Tibial artery (tissue), 4 donors: ENCODE data around the gene AVL9.

ENCODE experiments used
- DNase-seq, 2 donors: peaks; one replicate each; pipeline ENCODE4 v3.0.0-alpha.2; 2019
- H3K27ac ChIP-seq, 2 donors: fragments of 200-600 bp; sonication (generic) in 1 of 2; 1 replicate in 1 of 2; 2 replicates in 1 of 2; pipeline ENCODE4 v1.5.1; 2018 to 2019; ENCODE audit warnings: mild to moderate bottlenecking in 1 of 2
- H3K27me3 ChIP-seq, 2 donors: fragments of 200-600 bp; sonication (generic) in 1 of 2; one replicate each; pipeline versions ENCODE4 v1.5.1 to v1.6.0; 2016 to 2019
- H3K36me3 ChIP-seq, 3 donors: fragments of 200-600 bp; sonication (generic) in 2 of 3; one replicate each; pipeline ENCODE4 v1.5.1; 2016 to 2019; ENCODE audit warnings: mild to moderate bottlenecking in 2 of 3
- H3K4me1 ChIP-seq, 4 donors: fragments of 200-600 bp; sonication (generic) in 2 of 4; 1 replicate in 3 of 4; 2 replicates in 1 of 4; pipeline ENCODE4 v1.5.1; 2016 to 2019
- H3K4me3 ChIP-seq, 2 donors: fragments of 200-600 bp; sonication (generic) in 1 of 2; 1 replicate in 1 of 2; 2 replicates in 1 of 2; pipeline ENCODE4 v1.5.1; 2018 to 2019; ENCODE audit warnings: mild to moderate bottlenecking in 2 of 2
- H3K9me3 ChIP-seq, 3 donors: fragments of 200-600 bp; sonication (generic) in 1 of 3; one replicate each; pipeline ENCODE4 v1.5.1; 2016 to 2019
- intact Hi-C: fragments of 100-400 bp; cut with DNase I; formaldehyde crosslinking; loops from one replicate; pipeline ENCODE4 v1.15.0; 2023; ENCODE audit warnings: low total_unique reads
- TF ChIP-seq, protein P1 (sequence below), 2 experiments: fragments of 200-600 bp in 1 of 2; fragments of 450-650 bp in 1 of 2; IDR thresholded peaks; one replicate each; pipeline ENCODE4 v1.5.1; 2017 to 2019; ENCODE audit warnings: antibody characterized with exemption in 2 of 2, mild to moderate bottlenecking in 1 of 2, moderate library complexity in 1 of 2

AVL9 gene

DNA sequence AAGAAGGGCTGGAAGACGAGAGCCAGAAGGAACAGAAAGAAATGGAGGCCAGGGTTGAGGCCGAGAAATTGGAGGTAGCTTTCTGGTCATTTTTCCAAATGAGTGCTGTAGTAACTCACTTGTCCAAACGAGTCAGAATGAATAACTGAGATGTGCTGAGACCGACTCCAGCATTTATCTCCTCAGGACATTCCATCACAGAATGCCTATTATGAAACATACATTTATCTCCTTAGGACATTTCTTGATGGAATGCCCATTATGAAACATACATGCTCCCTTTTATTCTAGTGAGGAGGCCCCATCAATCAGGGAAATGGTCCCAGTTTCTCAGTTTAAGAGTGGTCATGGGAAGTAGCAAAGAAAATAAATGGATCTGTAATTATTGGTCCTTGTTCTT, 16.5 kb downstream of the AVL9 start:
- Histone ChIP-seq H3K27me3 (no peaks in the 10 kb centered on the region), H3K4me3 (no peak overlapping the region), H3K27ac (no peak overlapping the region), H3K36me3 (no peaks in the 10 kb centered on the region), H3K4me1 (peaks cover 0 to 25% (median 5%) of the 10 kb centered on the region in 4 donors), H3K9me3 (no peaks in the 10 kb centered on the region)
- intact Hi-C loops, result no loop called here
- TF ChIP-seq, protein P1, sequence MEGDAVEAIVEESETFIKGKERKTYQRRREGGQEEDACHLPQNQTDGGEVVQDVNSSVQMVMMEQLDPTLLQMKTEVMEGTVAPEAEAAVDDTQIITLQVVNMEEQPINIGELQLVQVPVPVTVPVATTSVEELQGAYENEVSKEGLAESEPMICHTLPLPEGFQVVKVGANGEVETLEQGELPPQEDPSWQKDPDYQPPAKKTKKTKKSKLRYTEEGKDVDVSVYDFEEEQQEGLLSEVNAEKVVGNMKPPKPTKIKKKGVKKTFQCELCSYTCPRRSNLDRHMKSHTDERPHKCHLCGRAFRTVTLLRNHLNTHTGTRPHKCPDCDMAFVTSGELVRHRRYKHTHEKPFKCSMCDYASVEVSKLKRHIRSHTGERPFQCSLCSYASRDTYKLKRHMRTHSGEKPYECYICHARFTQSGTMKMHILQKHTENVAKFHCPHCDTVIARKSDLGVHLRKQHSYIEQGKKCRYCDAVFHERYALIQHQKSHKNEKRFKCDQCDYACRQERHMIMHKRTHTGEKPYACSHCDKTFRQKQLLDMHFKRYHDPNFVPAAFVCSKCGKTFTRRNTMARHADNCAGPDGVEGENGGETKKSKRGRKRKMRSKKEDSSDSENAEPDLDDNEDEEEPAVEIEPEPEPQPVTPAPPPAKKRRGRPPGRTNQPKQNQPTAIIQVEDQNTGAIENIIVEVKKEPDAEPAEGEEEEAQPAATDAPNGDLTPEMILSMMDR (IDR thresholded peaks at IDR 0.05), result no peak
- DNase-seq, result no peak

DNA sequence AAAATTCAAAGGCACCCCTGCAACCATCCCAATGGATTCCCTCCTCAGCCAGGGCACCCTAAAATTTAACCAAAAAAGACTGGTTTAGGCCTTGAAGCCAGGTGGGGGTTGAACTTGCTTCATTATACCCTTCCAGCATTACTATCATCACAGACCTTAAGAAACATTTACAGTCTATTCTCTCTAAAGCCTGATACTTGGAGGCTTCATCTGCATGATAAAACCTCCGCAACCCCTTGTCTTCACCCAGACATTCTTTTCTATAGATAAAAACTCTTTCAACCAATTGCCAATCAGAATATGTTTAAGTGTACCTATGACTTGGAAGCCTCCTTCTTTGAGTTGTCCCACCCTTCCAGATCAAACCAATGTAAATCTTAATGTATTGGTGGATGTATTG, 17.9 kb downstream of the AVL9 start:
- no peak for DNase-seq
- peaks cover 0 to 17% (median 5%) of the 10 kb centered on the region in 4 donors for H3K4me1 ChIP-seq
- TF ChIP-seq, protein P1 (IDR thresholded peaks at IDR 0.05), result no peak

DNA sequence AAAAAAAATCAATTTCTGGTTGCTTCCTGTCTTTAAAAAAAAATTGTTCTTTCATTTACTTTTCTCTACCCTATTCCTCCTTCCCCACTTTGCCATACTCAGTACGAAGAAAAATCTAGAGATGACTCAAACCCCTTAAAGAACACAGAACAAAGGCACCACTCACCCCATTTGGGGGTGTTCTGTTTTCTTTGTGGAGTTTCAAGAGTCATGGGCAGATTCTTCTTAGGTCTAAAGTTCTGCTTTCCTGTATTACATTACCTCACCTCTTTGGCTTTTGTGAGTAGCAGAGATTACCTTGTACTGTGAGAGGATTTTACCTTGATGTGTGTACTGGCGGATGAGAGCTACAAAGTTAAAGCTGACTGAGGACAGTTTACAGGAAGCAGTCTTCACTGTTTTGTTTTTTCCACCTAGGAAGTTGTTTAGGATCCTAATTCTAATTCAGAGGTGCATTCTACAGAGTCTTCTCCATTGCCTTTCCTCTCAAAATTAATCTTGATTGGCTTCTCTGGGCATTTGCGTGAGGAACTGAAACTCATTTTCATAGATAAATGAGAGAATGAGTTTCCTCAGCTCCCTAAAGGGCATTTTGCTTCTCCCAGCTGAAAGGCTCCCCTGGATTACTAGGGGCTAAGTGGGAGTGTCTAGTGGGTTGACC, 20.7 kb downstream of the AVL9 start:
- intact Hi-C loops, result no loop called here
- no peaks in the 10 kb centered on the region for H3K9me3 ChIP-seq
- no peaks in the 10 kb centered on the region for H3K27me3 ChIP-seq
- TF ChIP-seq, protein P1 (IDR thresholded peaks at IDR 0.05), result no peak
- H3K4me3 ChIP-seq, result no peak overlapping the region
- H3K4me1 ChIP-seq, result peaks cover 0 to 10% (median 4%) of the 10 kb centered on the region in 4 donors
- H3K27ac ChIP-seq, result no peak overlapping the region
- H3K36me3 ChIP-seq, result no peaks in the 10 kb centered on the region
- DNase-seq, result no peak

More for the DNA sequence above, 17.9 kb downstream of the AVL9 start:
- intact Hi-C loops, result no loop called here
- Histone ChIP-seq H3K27me3 (no peaks in the 10 kb centered on the region), H3K9me3 (no peaks in the 10 kb centered on the region), H3K4me3 (no peak overlapping the region), H3K27ac (no peak overlapping the region), H3K36me3 (no peaks in the 10 kb centered on the region)

DNA sequence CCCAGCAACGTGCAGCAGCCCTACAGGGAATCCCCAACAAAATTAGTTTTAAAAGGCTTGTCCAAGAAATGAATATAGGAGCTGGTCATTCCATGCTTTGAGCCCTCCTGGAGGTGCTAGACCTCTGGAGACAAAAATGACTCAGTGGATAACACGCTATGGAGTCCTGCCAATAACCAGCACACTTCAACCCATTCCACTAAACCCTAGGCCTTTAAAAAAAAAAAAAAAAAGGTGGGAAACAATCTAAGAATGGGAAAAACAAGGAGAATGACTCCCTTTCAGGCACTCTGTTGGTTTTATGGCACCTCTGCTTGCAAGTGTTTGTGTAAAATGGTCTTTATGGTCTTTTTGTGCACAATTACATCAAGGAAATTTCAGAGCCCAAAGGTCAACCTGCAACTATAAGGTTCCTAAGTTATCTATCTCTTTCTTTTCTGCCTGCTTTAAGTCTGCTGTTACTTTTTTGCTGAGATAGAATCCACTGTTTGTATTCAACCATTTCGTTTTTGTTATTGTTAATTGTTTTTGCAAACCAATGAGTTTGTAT, 21.3 kb downstream of the AVL9 start:
- no peak for DNase-seq
- H3K27me3 ChIP-seq, result no peaks in the 10 kb centered on the region
- peaks cover 0 to 10% (median 4%) of the 10 kb centered on the region in 4 donors for H3K4me1 ChIP-seq
- no peaks in the 10 kb centered on the region for H3K9me3 ChIP-seq
- H3K36me3 ChIP-seq, result no peaks in the 10 kb centered on the region
- H3K4me3 ChIP-seq, result no peak overlapping the region
- TF ChIP-seq, protein P1 (IDR thresholded peaks at IDR 0.05), result no peak
- no peak overlapping the region for H3K27ac ChIP-seq
- intact Hi-C loops, result no loop called here

DNA sequence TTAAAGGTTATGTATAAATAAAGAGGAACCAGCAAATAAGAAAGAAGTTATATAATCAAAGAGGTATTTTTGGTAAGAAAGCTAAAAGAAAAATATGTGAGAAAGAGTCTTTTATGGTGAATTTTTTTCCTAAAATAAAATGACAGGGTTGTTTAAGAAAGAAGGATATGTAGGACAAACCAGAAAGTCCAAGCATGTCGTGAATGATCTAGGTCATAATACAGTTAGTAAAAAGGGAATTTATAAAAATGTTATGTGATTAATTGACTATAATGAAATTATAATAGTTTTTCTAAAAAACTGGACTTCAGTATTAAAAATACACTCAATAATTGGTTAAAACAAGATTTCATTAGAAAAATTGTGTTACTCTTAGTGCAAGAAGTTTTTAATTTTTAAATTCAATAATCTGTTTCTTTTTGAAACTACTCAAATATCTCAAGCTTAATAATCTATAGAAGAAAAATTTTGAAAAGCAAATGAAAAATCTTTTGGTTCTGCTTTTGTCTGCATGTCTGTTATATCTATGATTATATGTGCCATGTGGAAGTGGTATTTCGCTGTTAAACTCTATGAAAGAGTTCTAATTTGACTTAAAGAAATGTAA, 23.3 kb downstream of the AVL9 start:
- TF ChIP-seq, protein P1 (IDR thresholded peaks at IDR 0.05), result no peak
- intact Hi-C loops, result no loop called here
- H3K4me3 ChIP-seq, result no peak overlapping the region
- H3K27ac ChIP-seq, result no peak overlapping the region
- no peak for DNase-seq
- peaks cover 0 to 10% (median 4%) of the 10 kb centered on the region in 4 donors for H3K4me1 ChIP-seq
- H3K9me3 ChIP-seq, result no peaks in the 10 kb centered on the region
- no peaks in the 10 kb centered on the region for H3K27me3 ChIP-seq
- H3K36me3 ChIP-seq, result no peaks in the 10 kb centered on the region
